ENCODE results near the gene ALG6.
"Not testable (repeated sequence)": the region's sequence is repeated elsewhere in the genome, so short reads cannot be mapped to it uniquely, and the experiment has no call there.

Gene ALG6

DNA sequence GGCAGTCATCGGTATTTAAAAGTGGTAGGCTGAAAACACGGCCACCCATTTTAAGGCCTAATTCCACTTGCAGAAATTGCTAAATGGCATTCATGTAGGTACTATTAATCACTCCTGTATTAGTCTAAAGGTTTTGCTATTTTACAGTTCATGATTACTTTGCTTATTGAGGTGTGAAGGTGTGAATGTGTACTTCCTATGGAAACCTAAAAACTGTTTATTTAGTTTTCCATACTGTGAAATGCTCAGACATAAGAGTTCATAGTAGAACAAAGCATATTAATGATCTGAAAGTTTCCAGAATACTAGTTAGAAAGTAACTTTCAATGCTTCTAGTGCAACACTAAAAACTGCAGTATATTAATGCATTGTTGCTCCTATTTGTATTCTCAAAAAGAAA lies 85.8 kb downstream of the ALG6 start:
- H3K4me3 ChIP-seq (replicated peaks; ENCODE audit: low read depth, low read length): no peak overlapping the region
- DNase-seq (ENCODE audit: extremely low read depth, low read depth): no peak
- TF ChIP-seq, protein P1, sequence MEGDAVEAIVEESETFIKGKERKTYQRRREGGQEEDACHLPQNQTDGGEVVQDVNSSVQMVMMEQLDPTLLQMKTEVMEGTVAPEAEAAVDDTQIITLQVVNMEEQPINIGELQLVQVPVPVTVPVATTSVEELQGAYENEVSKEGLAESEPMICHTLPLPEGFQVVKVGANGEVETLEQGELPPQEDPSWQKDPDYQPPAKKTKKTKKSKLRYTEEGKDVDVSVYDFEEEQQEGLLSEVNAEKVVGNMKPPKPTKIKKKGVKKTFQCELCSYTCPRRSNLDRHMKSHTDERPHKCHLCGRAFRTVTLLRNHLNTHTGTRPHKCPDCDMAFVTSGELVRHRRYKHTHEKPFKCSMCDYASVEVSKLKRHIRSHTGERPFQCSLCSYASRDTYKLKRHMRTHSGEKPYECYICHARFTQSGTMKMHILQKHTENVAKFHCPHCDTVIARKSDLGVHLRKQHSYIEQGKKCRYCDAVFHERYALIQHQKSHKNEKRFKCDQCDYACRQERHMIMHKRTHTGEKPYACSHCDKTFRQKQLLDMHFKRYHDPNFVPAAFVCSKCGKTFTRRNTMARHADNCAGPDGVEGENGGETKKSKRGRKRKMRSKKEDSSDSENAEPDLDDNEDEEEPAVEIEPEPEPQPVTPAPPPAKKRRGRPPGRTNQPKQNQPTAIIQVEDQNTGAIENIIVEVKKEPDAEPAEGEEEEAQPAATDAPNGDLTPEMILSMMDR (IDR thresholded peaks at IDR 0.05; ENCODE audit: low read depth, low read length, missing control alignments): no peak

DNA sequence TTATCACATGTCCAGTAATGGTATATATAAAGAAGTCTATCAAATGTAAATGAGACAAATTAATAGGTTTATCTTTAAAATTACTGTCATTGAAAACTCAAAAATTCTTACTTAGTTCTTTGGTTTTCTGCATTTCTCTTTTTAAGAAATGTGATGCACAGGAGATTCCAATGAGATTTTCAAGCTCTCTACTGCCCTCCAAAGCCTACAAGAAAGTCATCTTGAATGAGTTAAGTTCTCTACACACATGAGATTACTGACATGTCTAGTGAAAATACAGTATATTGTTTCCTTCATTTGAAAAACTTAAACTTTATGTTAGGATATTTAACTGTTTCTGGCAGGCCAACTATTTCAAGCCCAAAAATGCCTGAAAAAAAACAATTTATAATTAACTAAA lies 86.8 kb downstream of the ALG6 start:
- H3K4me3 ChIP-seq (replicated peaks; ENCODE audit: low read depth, low read length): no peak overlapping the region
- TF ChIP-seq, protein P1 (IDR thresholded peaks at IDR 0.05; ENCODE audit: low read depth, low read length, missing control alignments): no peak
- DNase-seq (ENCODE audit: extremely low read depth, low read depth): no peak

DNA sequence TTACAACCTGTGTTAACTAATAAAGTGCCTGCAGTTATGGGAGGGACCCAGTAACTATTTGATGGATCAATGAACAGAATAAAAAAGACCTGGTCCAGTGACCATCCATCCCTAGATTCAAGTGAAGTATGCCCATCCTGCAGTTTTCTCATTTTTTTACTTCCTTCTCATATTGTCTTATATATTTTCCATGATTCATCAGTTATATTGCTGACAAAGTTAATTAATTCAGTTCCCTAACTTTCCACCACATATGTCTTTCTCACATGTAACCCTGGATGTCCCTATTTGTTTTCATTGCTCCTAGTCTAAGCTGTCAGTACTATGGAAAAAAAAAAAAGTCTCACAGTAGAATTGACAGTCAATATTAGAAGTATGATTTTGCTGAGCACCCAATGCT lies 91.3 kb downstream of the ALG6 start:
- DNase-seq (ENCODE audit: extremely low read depth, low read depth): no peak
- TF ChIP-seq, protein P1 (IDR thresholded peaks at IDR 0.05; ENCODE audit: low read depth, low read length, missing control alignments): no peak
- no peak overlapping the region for H3K4me3 ChIP-seq (replicated peaks; ENCODE audit: low read depth, low read length)

DNA sequence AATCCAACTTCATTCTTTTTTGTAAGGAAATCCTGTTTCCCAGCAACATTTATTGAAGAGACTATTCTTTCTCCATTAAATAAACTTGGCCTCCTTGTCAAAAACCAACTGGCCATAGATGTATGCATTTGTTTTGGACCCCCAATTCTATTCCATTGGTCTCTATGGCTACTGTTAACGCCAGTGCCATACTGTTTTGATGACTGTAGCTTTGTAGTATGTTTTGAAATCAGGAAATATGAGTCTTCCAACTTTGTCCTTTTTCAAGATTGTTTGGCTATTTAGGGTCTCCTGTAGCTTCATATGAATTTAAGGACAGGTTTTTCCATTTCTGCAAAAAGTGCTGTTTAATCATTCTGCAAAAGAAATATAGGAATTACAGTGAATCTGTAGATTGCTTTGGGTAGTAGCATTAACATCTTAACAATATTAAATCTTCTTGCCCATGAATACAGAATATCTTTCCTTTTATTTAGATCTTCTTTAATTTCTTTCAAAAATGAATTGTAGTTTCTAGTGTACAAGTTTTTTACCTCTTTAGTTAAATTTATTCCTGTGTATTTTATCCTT lies 94.3 kb downstream of the ALG6 start:
- DNase-seq (ENCODE audit: extremely low read depth, low read depth): no peak
- TF ChIP-seq, protein P1 (IDR thresholded peaks at IDR 0.05; ENCODE audit: low read depth, low read length, missing control alignments): no peak
- H3K4me3 ChIP-seq (replicated peaks; ENCODE audit: low read depth, low read length): no peak overlapping the region

DNA sequence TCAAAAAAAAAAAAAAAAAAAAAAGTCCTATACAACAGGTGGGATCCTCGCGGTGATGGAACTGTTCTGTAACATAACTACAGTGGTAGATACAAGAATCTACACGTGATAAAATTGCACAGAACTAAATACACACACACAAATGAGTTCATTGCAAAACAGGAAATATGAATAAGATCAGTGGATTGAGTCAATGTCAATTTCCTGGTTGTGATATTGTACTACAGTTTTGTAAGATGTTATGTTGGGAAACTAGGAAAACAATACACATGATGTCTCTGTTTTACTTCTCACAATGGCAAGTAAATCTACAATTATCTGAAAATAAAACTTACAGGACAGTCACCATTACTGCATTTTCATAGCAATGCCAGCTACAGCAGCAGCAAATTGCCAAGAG lies 95.8 kb downstream of the ALG6 start:
- TF ChIP-seq, protein P1 (IDR thresholded peaks at IDR 0.05; ENCODE audit: low read depth, low read length, missing control alignments): no peak
- no peak for DNase-seq (ENCODE audit: extremely low read depth, low read depth)
- no peak overlapping the region for H3K4me3 ChIP-seq (replicated peaks; ENCODE audit: low read depth, low read length)

DNA sequence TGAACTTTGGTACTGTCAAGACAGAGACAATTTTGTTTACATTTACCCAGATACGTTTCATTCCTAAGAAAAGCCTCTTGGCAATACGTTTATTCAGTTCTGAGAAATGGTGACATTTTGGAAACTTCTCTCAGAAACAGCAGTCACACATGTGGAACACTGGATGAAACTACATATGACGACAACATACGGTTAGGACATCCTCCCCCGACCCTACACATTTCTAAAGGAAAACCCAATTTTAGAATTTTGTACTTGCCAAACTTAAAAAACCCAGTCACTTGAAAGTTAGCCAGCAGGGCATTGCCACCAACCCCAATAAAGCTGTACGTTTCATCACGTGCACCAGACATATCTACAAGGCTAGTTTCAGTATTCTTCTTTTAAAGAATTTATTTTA lies 98.8 kb downstream of the ALG6 start:
- TF ChIP-seq, protein P1 (IDR thresholded peaks at IDR 0.05; ENCODE audit: low read depth, low read length, missing control alignments): no peak
- H3K4me3 ChIP-seq (replicated peaks; ENCODE audit: low read depth, low read length): no peak overlapping the region
- DNase-seq (ENCODE audit: extremely low read depth, low read depth): no peak

DNA sequence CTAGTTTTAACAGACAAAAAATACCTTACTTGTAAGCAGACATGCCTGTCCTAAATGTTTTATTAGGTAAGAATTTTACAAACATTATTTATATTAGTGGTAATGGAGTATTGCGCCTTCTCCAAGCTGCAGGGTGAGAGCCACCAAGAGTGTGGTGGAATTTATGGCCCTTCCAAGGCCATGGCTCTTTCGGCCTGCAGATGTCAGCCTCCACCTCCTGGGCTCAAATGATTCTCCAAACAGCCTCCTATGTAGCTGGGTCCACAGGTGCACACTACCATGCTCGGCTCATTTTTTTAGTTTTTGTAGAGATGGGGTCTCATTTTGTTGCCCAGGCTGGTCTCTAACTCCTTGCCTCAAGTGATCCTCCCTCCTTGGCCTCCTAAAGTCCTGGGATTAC lies 99.3 kb downstream of the ALG6 start:
- no peak overlapping the region for H3K4me3 ChIP-seq (replicated peaks; ENCODE audit: low read depth, low read length)
- no peak for DNase-seq (ENCODE audit: extremely low read depth, low read depth)
- TF ChIP-seq, protein P1 (IDR thresholded peaks at IDR 0.05; ENCODE audit: low read depth, low read length, missing control alignments): no peak

DNA sequence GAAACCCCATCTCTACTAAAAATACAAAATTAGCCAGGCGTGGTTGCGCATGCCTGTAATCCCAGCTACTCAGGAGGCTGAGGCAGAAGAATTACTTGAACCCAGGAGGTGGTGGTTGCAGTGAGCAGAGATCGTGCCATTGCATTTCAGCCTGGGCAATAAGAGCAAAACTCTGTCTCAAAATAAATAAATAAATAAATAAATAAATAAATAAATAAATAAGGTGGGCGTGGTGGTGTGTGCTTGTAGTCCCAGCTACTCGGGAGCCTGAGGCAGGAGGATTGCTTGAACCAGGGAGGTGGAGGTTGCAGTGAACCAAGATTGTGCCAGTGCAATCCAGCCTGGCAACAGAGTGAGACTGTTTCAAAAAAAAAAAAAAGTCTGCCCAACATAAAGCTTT lies 101.3 kb downstream of the ALG6 start:
- DNase-seq (ENCODE audit: extremely low read depth, low read depth); H3K4me3 ChIP-seq (replicated peaks; ENCODE audit: low read depth, low read length): not testable (repeated sequence)
